ENCODE measurements around the gene COL4A1. TPM values are rescaled to one million over a fixed set of nuclear protein-coding genes. Genes with fewer than 3 reads are reported as not detected.

Gene COL4A1
- polyA plus RNA-seq, 2 of the 4 experiments (the other 2 are of a cell fraction): 23.8 to 71.3 TPM

DNA sequence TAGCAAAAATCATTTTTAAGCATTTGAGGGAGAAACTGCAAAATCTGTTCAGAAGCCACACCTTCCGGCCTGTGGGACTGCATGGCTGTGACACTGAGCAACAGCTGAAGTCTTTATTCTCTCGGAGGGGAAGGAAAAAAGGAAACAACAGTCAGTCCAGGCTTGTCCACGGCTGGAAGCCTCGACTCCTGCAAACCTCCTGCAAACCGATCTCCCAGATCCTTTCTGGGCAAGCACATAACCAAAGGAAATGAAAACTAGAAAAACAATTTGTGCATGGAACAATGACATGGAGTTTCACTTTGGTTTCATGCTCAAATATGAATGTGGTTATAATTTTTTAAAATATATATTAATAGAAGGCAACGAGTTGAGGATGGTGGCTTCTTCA, 1.0 kb downstream of the COL4A1 start:
- peak overlapping the region; percentile 78 for H3K4me2 ChIP-seq
- TF ChIP-seq RAD21 (conservative IDR thresholded peaks at IDR 0.05 in 1 of 2, IDR thresholded peaks at IDR 0.05 in 1 of 2): no peak
- TF ChIP-seq, protein P1, sequence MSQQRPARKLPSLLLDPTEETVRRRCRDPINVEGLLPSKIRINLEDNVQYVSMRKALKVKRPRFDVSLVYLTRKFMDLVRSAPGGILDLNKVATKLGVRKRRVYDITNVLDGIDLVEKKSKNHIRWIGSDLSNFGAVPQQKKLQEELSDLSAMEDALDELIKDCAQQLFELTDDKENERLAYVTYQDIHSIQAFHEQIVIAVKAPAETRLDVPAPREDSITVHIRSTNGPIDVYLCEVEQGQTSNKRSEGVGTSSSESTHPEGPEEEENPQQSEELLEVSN (IDR thresholded peaks at IDR 0.05; ENCODE audit: borderline replicate concordance, low read depth): no peak
- TF ChIP-seq ZC3H11A (IDR thresholded peaks at IDR 0.05): no peak
- TF ChIP-seq, protein P2, sequence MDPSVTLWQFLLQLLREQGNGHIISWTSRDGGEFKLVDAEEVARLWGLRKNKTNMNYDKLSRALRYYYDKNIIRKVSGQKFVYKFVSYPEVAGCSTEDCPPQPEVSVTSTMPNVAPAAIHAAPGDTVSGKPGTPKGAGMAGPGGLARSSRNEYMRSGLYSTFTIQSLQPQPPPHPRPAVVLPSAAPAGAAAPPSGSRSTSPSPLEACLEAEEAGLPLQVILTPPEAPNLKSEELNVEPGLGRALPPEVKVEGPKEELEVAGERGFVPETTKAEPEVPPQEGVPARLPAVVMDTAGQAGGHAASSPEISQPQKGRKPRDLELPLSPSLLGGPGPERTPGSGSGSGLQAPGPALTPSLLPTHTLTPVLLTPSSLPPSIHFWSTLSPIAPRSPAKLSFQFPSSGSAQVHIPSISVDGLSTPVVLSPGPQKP (IDR thresholded peaks at IDR 0.05; ENCODE audit: low read depth, low read length): no peak
- TF ChIP-seq ZNF302 (CRISPR knock-in tag; IDR thresholded peaks at IDR 0.05): no peak
- no peak for TF ChIP-seq KDM1A (IDR thresholded peaks at IDR 0.05; ENCODE audit: low read depth)
- no peak for TF ChIP-seq MYC (IDR thresholded peaks at IDR 0.05; ENCODE audit: borderline replicate concordance, low read length)
- no peak for TF ChIP-seq MAFK (IDR thresholded peaks at IDR 0.05; ENCODE audit: partially characterized antibody)
- TF ChIP-seq ESRRA (IDR thresholded peaks at IDR 0.05; ENCODE audit: borderline replicate concordance, low read length): no peak
- TF ChIP-seq HOXB5 (CRISPR knock-in tag; IDR thresholded peaks at IDR 0.05): no peak
- no peak for TF ChIP-seq TFCP2L1 (CRISPR knock-in tag; IDR thresholded peaks at IDR 0.05)
- TF ChIP-seq CHD4 (IDR thresholded peaks at IDR 0.05; ENCODE audit: borderline replicate concordance): no peak
- no peak for TF ChIP-seq PHF8 (IDR thresholded peaks at IDR 0.05; ENCODE audit: borderline replicate concordance, low read depth)
- no peak for TF ChIP-seq NPAS2 (CRISPR knock-in tag; IDR thresholded peaks at IDR 0.05; ENCODE audit: borderline replicate concordance)
- TF ChIP-seq GATA3 (IDR thresholded peaks at IDR 0.05; ENCODE audit: borderline replicate concordance): no peak
- no peak for TF ChIP-seq HEYL (CRISPR knock-in tag; IDR thresholded peaks at IDR 0.05)
- no peak for TF ChIP-seq JUN (IDR thresholded peaks at IDR 0.05)
- no peak for TF ChIP-seq MAZ (IDR thresholded peaks at IDR 0.05; ENCODE audit: borderline replicate concordance, low read depth, low read length)
- TF ChIP-seq KDM5A (IDR thresholded peaks at IDR 0.05): no peak
- POLR2A ChIA-PET: interaction anchor here (1.1 to 2.9 kb wide), 4 partner anchors 18 to 106 kb away, joined by 3 to 15 read pairs (median 6); no protein-coding TSS in a partner anchor
- DNase-seq (ENCODE audit: low read depth in 1 of 2, low spot score in 1 of 2) (no peak), ATAC-seq (no peak), FAIRE-seq (no peak)
- H3K4me3 ChIP-seq: peak overlapping the region; percentile 92
- CTCF ChIA-PET: interaction anchor here (1.0 to 2.5 kb wide), 8 partner anchors 9 to 106 kb away, joined by 3 to 8 read pairs (median 3); no protein-coding TSS in a partner anchor
- H3K4me1 ChIP-seq: peaks cover 49% of the 10 kb centered on the region
- WGBS (ENCODE audit: missing lambda C conversion rate): 63% methylated on average over 6 of the region's 6 CpGs
- peak overlapping the region; percentile 93 to 97 for H3K27ac ChIP-seq
- no peaks in the 10 kb centered on the region for H3K9me3 ChIP-seq

DNA sequence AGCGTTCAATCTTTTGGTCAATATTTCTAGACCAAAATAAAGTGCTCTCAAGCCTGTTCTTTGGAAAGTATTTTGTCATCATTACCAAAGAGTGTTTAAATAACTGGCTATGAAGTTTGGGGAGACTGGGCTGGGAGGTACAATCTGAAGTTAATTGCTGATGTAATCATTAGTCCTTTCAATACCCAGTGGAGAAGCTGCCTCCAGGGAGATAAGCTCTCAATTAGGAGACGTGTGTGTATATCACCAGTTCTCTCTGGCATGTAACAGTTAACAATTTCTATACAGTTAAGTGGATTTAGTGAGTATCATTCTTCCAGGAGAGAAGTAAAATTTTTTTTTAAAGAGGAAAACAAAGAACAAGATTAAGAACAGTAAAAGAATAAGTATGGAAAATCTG, 1.4 kb downstream of the COL4A1 start:
- TF ChIP-seq JUN (IDR thresholded peaks at IDR 0.05) (no peak), MAFK (IDR thresholded peaks at IDR 0.05; ENCODE audit: partially characterized antibody) (peak; percentile 48)
- WGBS (ENCODE audit: missing lambda C conversion rate): 82% methylated on average over 2 of the region's 2 CpGs
- no peak for DNase-seq (ENCODE audit: low read depth in 1 of 2, low spot score in 1 of 2)
- ChIA-PET CTCF (interaction anchor here (1.7 to 2.5 kb wide), 4 partner anchors 9 to 107 kb away, joined by 6 to 8 read pairs (median 6); no protein-coding TSS in a partner anchor), POLR2A (interaction anchor here (1.1 to 1.3 kb wide), 2 partner anchors 46 to 407 kb away, joined by 3 read pairs; no protein-coding TSS in a partner anchor)
- no peak for FAIRE-seq
- ATAC-seq: no peak
- peak overlapping the region; percentile 93 to 97; a peak in 4 of 6 replicates for H3K27ac ChIP-seq
- H3K4me3 ChIP-seq: peak overlapping the region; percentile 92
- H3K4me2 ChIP-seq: peak overlapping the region; percentile 78
- H3K4me1 ChIP-seq: peaks cover 47% of the 10 kb centered on the region
- H3K9me3 ChIP-seq: no peaks in the 10 kb centered on the region

DNA sequence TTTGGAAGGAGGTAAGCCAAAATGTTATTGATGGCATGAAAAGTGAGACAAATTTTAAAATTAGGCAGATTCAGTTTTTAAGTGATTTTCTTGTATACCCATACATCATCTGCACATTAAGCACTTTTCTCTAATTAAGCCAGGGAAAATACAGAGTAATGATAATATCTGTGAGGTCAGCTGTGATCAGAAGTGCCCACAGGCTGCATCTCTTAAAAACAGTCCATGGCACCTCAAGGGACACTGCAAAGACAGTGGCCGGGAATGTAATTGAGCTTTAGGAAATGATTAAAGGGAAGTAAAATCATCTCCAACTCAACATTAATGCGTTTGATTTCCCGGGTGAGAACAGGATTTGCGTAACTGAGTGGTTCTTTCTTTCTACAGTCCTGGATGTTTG, 2.0 kb downstream of the COL4A1 start:
- H3K27ac ChIP-seq: peak overlapping the region in 1 of 2 experiments; percentile 97; a peak in 2 of 6 replicates
- ChIA-PET CTCF (interaction anchor here (2.0 to 2.5 kb wide), 3 partner anchors 9 to 58 kb away, joined by 6 to 7 read pairs (median 6); no protein-coding TSS in a partner anchor), POLR2A (interaction anchor here (1.1 kb wide), 1 partner anchor 408 kb away, joined by 3 read pairs; no protein-coding TSS in a partner anchor)
- H3K4me2 ChIP-seq: peak overlapping the region; percentile 78
- FAIRE-seq (no peak), ATAC-seq (no peak), DNase-seq (ENCODE audit: low read depth in 1 of 2, low spot score in 1 of 2) (no peak)
- TF ChIP-seq, protein P2 (IDR thresholded peaks at IDR 0.05; ENCODE audit: low read depth, low read length): no peak
- TF ChIP-seq ESRRA (IDR thresholded peaks at IDR 0.05; ENCODE audit: borderline replicate concordance, low read length): no peak
- TF ChIP-seq PHF8 (IDR thresholded peaks at IDR 0.05; ENCODE audit: borderline replicate concordance, low read depth): no peak
- TF ChIP-seq, protein P3, sequence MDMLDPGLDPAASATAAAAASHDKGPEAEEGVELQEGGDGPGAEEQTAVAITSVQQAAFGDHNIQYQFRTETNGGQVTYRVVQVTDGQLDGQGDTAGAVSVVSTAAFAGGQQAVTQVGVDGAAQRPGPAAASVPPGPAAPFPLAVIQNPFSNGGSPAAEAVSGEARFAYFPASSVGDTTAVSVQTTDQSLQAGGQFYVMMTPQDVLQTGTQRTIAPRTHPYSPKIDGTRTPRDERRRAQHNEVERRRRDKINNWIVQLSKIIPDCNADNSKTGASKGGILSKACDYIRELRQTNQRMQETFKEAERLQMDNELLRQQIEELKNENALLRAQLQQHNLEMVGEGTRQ (IDR thresholded peaks at IDR 0.05): no peak
- TF ChIP-seq ZNF302 (CRISPR knock-in tag; IDR thresholded peaks at IDR 0.05): no peak
- TF ChIP-seq GATA3 (IDR thresholded peaks at IDR 0.05; ENCODE audit: borderline replicate concordance): no peak
- TF ChIP-seq EHF (CRISPR knock-in tag; IDR thresholded peaks at IDR 0.05): no peak
- no peak for TF ChIP-seq JUN (IDR thresholded peaks at IDR 0.05)
- TF ChIP-seq, protein P4, sequence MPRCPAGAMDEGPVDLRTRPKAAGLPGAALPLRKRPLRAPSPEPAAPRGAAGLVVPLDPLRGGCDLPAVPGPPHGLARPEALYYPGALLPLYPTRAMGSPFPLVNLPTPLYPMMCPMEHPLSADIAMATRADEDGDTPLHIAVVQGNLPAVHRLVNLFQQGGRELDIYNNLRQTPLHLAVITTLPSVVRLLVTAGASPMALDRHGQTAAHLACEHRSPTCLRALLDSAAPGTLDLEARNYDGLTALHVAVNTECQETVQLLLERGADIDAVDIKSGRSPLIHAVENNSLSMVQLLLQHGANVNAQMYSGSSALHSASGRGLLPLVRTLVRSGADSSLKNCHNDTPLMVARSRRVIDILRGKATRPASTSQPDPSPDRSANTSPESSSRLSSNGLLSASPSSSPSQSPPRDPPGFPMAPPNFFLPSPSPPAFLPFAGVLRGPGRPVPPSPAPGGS (IDR thresholded peaks at IDR 0.05): no peak
- TF ChIP-seq RAD21 (conservative IDR thresholded peaks at IDR 0.05 in 1 of 2, IDR thresholded peaks at IDR 0.05 in 1 of 2): no peak
- no peak for TF ChIP-seq ZSCAN20 (CRISPR knock-in tag; IDR thresholded peaks at IDR 0.05)
- no peak for TF ChIP-seq ZFP36 (IDR thresholded peaks at IDR 0.05; ENCODE audit: borderline replicate concordance, partially characterized antibody)
- no peak for TF ChIP-seq CHD4 (IDR thresholded peaks at IDR 0.05; ENCODE audit: borderline replicate concordance)
- no peak for TF ChIP-seq ZC3H11A (IDR thresholded peaks at IDR 0.05)
- no peak for TF ChIP-seq NFE2L2 (conservative IDR thresholded peaks at IDR 0.05; ENCODE audit: low read length)
- no peak for TF ChIP-seq RCOR1 (IDR thresholded peaks at IDR 0.05; ENCODE audit: low read depth, low read length)
- H3K4me1 ChIP-seq: peaks cover 44% of the 10 kb centered on the region
- peak overlapping the region; percentile 92; the same call in 2 of the 3 replicates for H3K4me3 ChIP-seq
- no peaks in the 10 kb centered on the region for H3K9me3 ChIP-seq
- WGBS (ENCODE audit: missing lambda C conversion rate): 75% methylated on average over 4 of the region's 4 CpGs

Data from A549 (cell line).